ENCODE results near the gene WDR48. TPM values are rescaled to one million over a fixed set of nuclear protein-coding genes. Genes with fewer than 3 reads are reported as not detected.

WDR48 gene
- total and polyA plus RNA-seq, 9 of the 15 experiments (the other 6 are each of a cell fraction or from before 2014, with no cell fraction given): 26.6 to 70.6 (median 48.0) TPM

DNA sequence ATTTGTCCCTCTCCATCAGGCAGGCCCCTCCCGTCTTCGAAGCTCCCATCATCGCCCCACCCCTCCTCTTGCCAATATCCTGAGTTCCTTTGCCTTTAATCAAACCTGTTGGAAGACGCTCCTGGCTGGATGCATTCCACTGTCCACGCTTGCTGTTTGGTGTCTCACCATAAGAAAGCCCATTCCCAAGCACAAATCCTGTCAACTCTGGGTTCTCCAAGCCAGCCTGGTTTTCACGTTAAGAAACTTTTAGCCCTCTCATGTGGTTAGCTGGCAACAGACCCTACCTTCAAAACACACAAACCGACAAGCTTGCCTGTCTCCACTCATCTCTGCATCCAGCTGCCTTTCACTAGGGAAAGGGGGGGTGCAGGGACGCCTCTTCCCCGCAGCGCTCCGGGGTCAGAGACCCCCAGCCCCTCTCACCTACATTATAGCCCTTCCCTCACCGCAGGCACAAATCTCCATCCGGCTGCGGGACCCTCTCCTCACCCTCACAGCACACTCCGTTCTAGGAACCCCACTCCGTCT, 54.5 kb downstream of the WDR48 start (continued):
- TF ChIP-seq, protein P1, sequence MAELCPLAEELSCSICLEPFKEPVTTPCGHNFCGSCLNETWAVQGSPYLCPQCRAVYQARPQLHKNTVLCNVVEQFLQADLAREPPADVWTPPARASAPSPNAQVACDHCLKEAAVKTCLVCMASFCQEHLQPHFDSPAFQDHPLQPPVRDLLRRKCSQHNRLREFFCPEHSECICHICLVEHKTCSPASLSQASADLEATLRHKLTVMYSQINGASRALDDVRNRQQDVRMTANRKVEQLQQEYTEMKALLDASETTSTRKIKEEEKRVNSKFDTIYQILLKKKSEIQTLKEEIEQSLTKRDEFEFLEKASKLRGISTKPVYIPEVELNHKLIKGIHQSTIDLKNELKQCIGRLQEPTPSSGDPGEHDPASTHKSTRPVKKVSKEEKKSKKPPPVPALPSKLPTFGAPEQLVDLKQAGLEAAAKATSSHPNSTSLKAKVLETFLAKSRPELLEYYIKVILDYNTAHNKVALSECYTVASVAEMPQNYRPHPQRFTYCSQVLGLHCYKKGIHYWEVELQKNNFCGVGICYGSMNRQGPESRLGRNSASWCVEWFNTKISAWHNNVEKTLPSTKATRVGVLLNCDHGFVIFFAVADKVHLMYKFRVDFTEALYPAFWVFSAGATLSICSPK (IDR thresholded peaks at IDR 0.05; ENCODE audit: borderline replicate concordance): no peak
- peak; percentile 96 for TF ChIP-seq ZBTB17 (CRISPR knock-in tag; IDR thresholded peaks at IDR 0.05)
- no peak for TF ChIP-seq THRB (CRISPR knock-in tag; conservative IDR thresholded peaks at IDR 0.05)
- TF ChIP-seq KDM1A (IDR thresholded peaks at IDR 0.05): no peak
- TF ChIP-seq SAFB (IDR thresholded peaks at IDR 0.05; ENCODE audit: borderline replicate concordance, low read depth, low read length): no peak
- TF ChIP-seq ZNF253 (CRISPR knock-in tag; conservative IDR thresholded peaks at IDR 0.05): no peak
- peak; percentile 26 for TF ChIP-seq VEZF1 (CRISPR knock-in tag; IDR thresholded peaks at IDR 0.05)
- no peak for TF ChIP-seq NCOA6 (IDR thresholded peaks at IDR 0.05)
- TF ChIP-seq KAT7 (CRISPR knock-in tag; IDR thresholded peaks at IDR 0.05; ENCODE audit: borderline replicate concordance): no peak
- TF ChIP-seq NCOR1 (IDR thresholded peaks at IDR 0.05): no peak
- TF ChIP-seq, protein P2, sequence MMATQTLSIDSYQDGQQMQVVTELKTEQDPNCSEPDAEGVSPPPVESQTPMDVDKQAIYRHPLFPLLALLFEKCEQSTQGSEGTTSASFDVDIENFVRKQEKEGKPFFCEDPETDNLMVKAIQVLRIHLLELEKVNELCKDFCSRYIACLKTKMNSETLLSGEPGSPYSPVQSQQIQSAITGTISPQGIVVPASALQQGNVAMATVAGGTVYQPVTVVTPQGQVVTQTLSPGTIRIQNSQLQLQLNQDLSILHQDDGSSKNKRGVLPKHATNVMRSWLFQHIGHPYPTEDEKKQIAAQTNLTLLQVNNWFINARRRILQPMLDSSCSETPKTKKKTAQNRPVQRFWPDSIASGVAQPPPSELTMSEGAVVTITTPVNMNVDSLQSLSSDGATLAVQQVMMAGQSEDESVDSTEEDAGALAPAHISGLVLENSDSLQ (IDR thresholded peaks at IDR 0.05): 0 out of 2 replicates have a peak, but pooled peaks have one; percentile 10
- peak in 1 of 2 experiments; percentile 87; a peak in 2 of 4 replicates for TF ChIP-seq MLLT1 (IDR thresholded peaks at IDR 0.05)
- no peak for TF ChIP-seq MAFK (IDR thresholded peaks at IDR 0.05; ENCODE audit: low read length)
- TF ChIP-seq, protein P3, sequence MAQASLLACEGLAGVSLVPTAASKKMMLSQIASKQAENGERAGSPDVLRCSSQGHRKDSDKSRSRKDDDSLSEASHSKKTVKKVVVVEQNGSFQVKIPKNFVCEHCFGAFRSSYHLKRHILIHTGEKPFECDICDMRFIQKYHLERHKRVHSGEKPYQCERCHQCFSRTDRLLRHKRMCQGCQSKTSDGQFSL (CRISPR knock-in tag; IDR thresholded peaks at IDR 0.05): peak; percentile 73; the same call in 1 of the 2 replicates
- TF ChIP-seq, protein P3 (tag; IDR thresholded peaks at IDR 0.05): no peak
- TF ChIP-seq PRPF4 (IDR thresholded peaks at IDR 0.05; ENCODE audit: insufficient read depth, low read depth, low read length, poor library complexity, severe bottlenecking): no peak
- no peak for TF ChIP-seq ZNF239 (CRISPR knock-in tag; IDR thresholded peaks at IDR 0.05)
- TF ChIP-seq SREBF2 (CRISPR knock-in tag; IDR thresholded peaks at IDR 0.05): 0 out of 2 replicates have a peak, but pooled peaks have one; percentile 14
- TF ChIP-seq MCM7 (IDR thresholded peaks at IDR 0.05): no peak
- no peak for TF ChIP-seq TAF15 (IDR thresholded peaks at IDR 0.05; ENCODE audit: low read depth, low read length)
- TF ChIP-seq SAP30 (IDR thresholded peaks at IDR 0.05; ENCODE audit: borderline replicate concordance, insufficient read depth, low read depth, low read length, poor library complexity, severe bottlenecking): no peak
